GM23338 (cell line): ENCODE data around the gene LRRN4CL. TPM values are rescaled to one million over a fixed set of nuclear protein-coding genes. Genes with fewer than 3 reads are reported as not detected.

Experiments
- ATAC-seq: fragments of 200-7000 bp; cut with Tn5 transposase; 3 replicates; pipeline ENCODE4 v1.9.1; 2020
- DNase-seq: peaks from one replicate; pipeline ENCODE4 v3.0.0-alpha.2; 2015; ENCODE audit warnings: low spot score
- H2AFZ ChIP-seq: fragments of 200-600 bp; sonication (generic); 2 replicates; pipeline ENCODE4 v1.8.0; 2016; ENCODE audit warnings: antibody characterized with exemption, mild to moderate bottlenecking, moderate library complexity
- H3F3A ChIP-seq: fragments of 200-600 bp; sonication (generic); replicated peaks from 2 replicates; pipeline ENCODE4 v1.8.0; 2017; ENCODE audit warnings: antibody characterized with exemption, mixed run types, low read depth
- H3K27ac ChIP-seq: fragments of 200-600 bp; sonication (generic); 2 replicates; pipeline ENCODE4 v1.6.1; 2016; ENCODE audit warnings: low read depth
- H3K27me3 ChIP-seq: fragments of 200-600 bp; sonication (generic); 2 replicates; pipeline ENCODE4 v1.8.0; 2016; ENCODE audit warnings: mild to moderate bottlenecking, mixed run types, moderate library complexity; ENCODE audit not compliant: insufficient read depth
- H3K36me3 ChIP-seq: fragments of 200-600 bp; sonication (generic); 2 replicates; pipeline ENCODE4 v1.8.0; 2016; ENCODE audit warnings: mild to moderate bottlenecking; ENCODE audit not compliant: insufficient read depth
- H3K4me1 ChIP-seq: fragments of 200-600 bp; sonication (generic); 2 replicates; pipeline ENCODE4 v1.8.0; 2016; ENCODE audit warnings: mild to moderate bottlenecking, moderate library complexity; ENCODE audit not compliant: insufficient read depth
- H3K4me2 ChIP-seq: fragments of 200-600 bp; sonication (generic); 2 replicates; pipeline ENCODE4 v1.7.1; 2017; ENCODE audit warnings: mixed run types
- H3K4me3 ChIP-seq: fragments of 200-600 bp; sonication (generic); 2 replicates; pipeline ENCODE4 v1.6.1; 2016; ENCODE audit warnings: mixed run types
- H3K79me2 ChIP-seq: fragments of 200-600 bp; sonication (generic); replicated peaks from 2 replicates; pipeline ENCODE4 v1.8.0; 2017; ENCODE audit warnings: mild to moderate bottlenecking; ENCODE audit not compliant: insufficient read depth
- H3K9me2 ChIP-seq: fragments of 200-600 bp; sonication (generic); 2 replicates; pipeline ENCODE4 v1.8.0; 2017; ENCODE audit not compliant: insufficient read depth
- H4K20me1 ChIP-seq: fragments of 200-600 bp; sonication (generic); replicated peaks from 2 replicates; pipeline ENCODE4 v1.8.0; 2017; ENCODE audit warnings: mild to moderate bottlenecking; ENCODE audit not compliant: insufficient read depth
- H3K27ac Mint-ChIP-seq: 2 replicates; pipeline ENCODE4 v1.8.0; 2020; ENCODE audit warnings: inconsistent platforms, mild to moderate bottlenecking, moderate library complexity, mixed read lengths
- H3K27me3 Mint-ChIP-seq: 3 replicates; pipeline ENCODE4 v1.8.0; 2022; ENCODE audit warnings: low read depth, mild to moderate bottlenecking, moderate library complexity, mixed read lengths, inconsistent platforms; ENCODE audit not compliant: insufficient read depth, poor library complexity
- H3K36me3 Mint-ChIP-seq: 3 replicates; pipeline ENCODE4 v1.8.0; 2021; ENCODE audit warnings: low read depth, mild to moderate bottlenecking, inconsistent platforms, moderate library complexity, mixed read lengths
- H3K4me1 Mint-ChIP-seq: 3 replicates; pipeline ENCODE4 v1.8.0; 2020; ENCODE audit warnings: mild to moderate bottlenecking, inconsistent platforms, mixed read lengths
- H3K4me3 Mint-ChIP-seq: 3 replicates; pipeline ENCODE4 v1.8.0; 2021; ENCODE audit warnings: moderate library complexity, mild to moderate bottlenecking, inconsistent platforms, mixed read lengths
- H3K9me3 Mint-ChIP-seq: 3 replicates; pipeline ENCODE4 v1.8.0; 2020; ENCODE audit warnings: moderate library complexity, mild to moderate bottlenecking, inconsistent platforms, mixed read lengths
- CREB1 ChIP-seq: fragments of 250-450 bp; sonication (Bioruptor Pico); IDR thresholded peaks from 2 replicates; pipeline ENCODE4 v1.5.0; 2020; ENCODE audit warnings: low read depth, mild to moderate bottlenecking, moderate library complexity
- EZH2 ChIP-seq: fragments of 200-600 bp; sonication (generic); IDR thresholded peaks from one replicate; pipeline ENCODE4 v1.8.0; 2017; ENCODE audit warnings: antibody characterized with exemption, mild to moderate bottlenecking, low read depth; ENCODE audit not compliant: unreplicated experiment
- EZH2phosphoT487 ChIP-seq: fragments of 200-600 bp; sonication (generic); IDR thresholded peaks from one replicate; pipeline ENCODE4 v1.8.1; 2018; ENCODE audit warnings: antibody characterized with exemption; ENCODE audit not compliant: unreplicated experiment
- JUNB ChIP-seq: IDR thresholded peaks from one replicate; pipeline ENCODE4 v1.6.1; 2016; ENCODE audit warnings: antibody characterized with exemption; ENCODE audit not compliant: unreplicated experiment
- NANOG ChIP-seq: IDR thresholded peaks from 2 replicates; pipeline ENCODE4 v1.6.1; 2016; ENCODE audit warnings: antibody characterized with exemption, borderline replicate concordance
- POLR2AphosphoS5 ChIP-seq: IDR thresholded peaks from 2 replicates; pipeline ENCODE4 v1.6.1; 2016; ENCODE audit warnings: antibody characterized with exemption, low read depth
- REST ChIP-seq: IDR thresholded peaks from one replicate; pipeline ENCODE4 v1.6.1; 2018; ENCODE audit warnings: antibody characterized with exemption; ENCODE audit not compliant: unreplicated experiment
- STAT1 ChIP-seq: IDR thresholded peaks from one replicate; pipeline ENCODE4 v1.6.1; 2016; ENCODE audit warnings: antibody characterized with exemption; ENCODE audit not compliant: unreplicated experiment
- ZNF114 ChIP-seq: fragments of 250-450 bp; sonication (Bioruptor Pico); IDR thresholded peaks from 2 replicates; pipeline ENCODE4 v1.5.0; 2020; ENCODE audit warnings: mild to moderate bottlenecking, moderate library complexity
- ZNF331 ChIP-seq: fragments of 250-450 bp; sonication (Bioruptor Pico); IDR thresholded peaks from 2 replicates; pipeline ENCODE4 v1.5.0; 2020; ENCODE audit warnings: low read depth, mild to moderate bottlenecking, moderate library complexity
- ZNF462 ChIP-seq: fragments of 250-450 bp; sonication (Bioruptor Pico); IDR thresholded peaks from 2 replicates; pipeline ENCODE4 v1.5.0; 2020; ENCODE audit warnings: mild to moderate bottlenecking, moderate library complexity
- polyA plus RNA-seq: library from polyadenylated mRNA; unstranded; fragments of >200 nt; fragmentation: Nextera tagmentation; extraction: Ambion mirVana; gene quantifications from 2 replicates; pipeline ENCODE4 v1.2.1, GENCODE V29; 2016
- total RNA-seq: library from RNA; depleted of rRNA; stranded (reverse); fragments of >200 nt; shearing (Covaris generic); gene quantifications from 2 replicates; pipeline ENCODE4 v1.2.3, GENCODE V29; 2014
- TF ChIP-seq, protein P1 (sequence below): IDR thresholded peaks from 2 replicates; pipeline ENCODE4 v1.6.1; 2016; ENCODE audit warnings: antibody characterized with exemption

Gene LRRN4CL
- total and polyA plus RNA-seq, 2 experiments from 2014 or later: 0.08 to 0.21 TPM

DNA sequence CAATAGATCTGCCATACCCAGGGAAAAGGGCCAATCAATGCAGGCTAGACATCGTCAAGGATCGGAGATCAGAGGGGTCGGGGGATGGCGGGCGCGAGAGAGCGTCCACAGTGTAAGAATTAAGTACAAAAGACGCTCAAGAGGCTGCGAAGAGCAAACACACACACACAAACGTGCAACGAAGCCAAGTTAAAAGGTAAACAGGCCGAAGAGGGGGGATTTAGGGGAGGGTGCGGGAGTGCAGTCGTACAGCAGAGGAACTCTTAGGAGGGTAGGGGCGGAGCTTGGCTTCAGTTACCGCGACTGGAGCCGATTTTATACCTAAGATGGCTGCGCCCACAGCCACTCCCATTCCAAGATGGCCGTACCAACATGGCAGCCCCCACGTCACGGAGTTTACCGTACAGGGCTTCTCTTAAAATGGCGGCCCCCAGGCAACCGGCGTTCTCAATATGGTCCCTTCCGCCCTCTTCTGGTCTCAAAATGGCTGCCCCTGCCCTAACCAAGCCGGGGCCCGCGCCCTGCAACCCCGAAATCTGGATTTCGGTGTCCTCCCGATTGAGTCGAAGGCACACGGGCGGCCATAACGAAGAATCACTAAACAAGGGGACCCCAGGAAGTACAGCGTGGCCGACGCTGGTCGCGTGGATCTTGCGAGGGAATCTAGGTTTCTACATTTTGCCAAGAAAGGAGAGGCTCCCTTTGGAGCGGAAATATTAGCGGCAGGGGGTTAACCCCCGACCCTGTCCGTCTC lies 20.1 kb upstream of the LRRN4CL start (continued):
- TF ChIP-seq REST: peak; percentile 18

DNA sequence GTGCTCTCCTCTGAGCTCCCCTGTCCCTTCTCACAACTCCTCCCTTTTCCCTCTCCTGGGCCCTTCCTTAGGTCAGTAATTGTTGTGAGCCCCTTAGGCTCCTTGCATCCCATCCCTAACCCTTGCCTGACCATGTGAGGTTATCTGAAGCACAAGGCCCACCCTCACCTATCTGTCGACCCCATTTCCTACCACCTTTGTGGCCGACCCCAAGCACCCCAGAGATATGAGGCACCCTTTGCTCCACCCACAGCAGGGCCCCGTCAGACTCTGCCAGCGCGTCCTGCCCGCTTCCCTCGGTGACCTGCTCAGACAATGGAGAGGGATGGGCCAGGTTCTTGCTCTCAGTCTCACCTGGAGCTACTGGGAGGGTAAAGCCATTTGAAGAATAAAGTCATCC lies 19.5 kb upstream of the LRRN4CL start:
- Mint-ChIP-seq H3K9me3 (no peaks in the 10 kb centered on the region), H3K4me3 (peak overlapping the region; percentile 92), H3K4me1 (peaks cover 47% of the 10 kb centered on the region), H3K27me3 (peaks cover 27% of the 10 kb centered on the region), H3K27ac (peak overlapping the region; percentile 97), H3K36me3 (peaks cover 47% of the 10 kb centered on the region)
- Histone ChIP-seq H3F3A (peaks cover 68% of the 10 kb centered on the region), H3K9me2 (no peaks in the 10 kb centered on the region), H3K36me3 (peaks cover 27% of the 10 kb centered on the region), H3K4me1 (peaks cover 31% of the 10 kb centered on the region), H3K27me3 (no peaks in the 10 kb centered on the region), H3K79me2 (peaks cover 9% of the 10 kb centered on the region), H2AFZ (peak overlapping the region; percentile 93), H3K27ac (peak overlapping the region; percentile 98; the same call in 1 of the 2 replicates), H3K4me2 (peak overlapping the region; percentile 95), H3K4me3 (peak overlapping the region; percentile 82), H4K20me1 (no peaks in the 10 kb centered on the region; the same call in 1 of the 2 replicates)
- peak; percentile 56 for DNase-seq
- peak; percentile 14 for ATAC-seq
- TF ChIP-seq ZNF114 (CRISPR knock-in tag): no peak
- TF ChIP-seq POLR2AphosphoS5: no peak
- TF ChIP-seq, protein P1, sequence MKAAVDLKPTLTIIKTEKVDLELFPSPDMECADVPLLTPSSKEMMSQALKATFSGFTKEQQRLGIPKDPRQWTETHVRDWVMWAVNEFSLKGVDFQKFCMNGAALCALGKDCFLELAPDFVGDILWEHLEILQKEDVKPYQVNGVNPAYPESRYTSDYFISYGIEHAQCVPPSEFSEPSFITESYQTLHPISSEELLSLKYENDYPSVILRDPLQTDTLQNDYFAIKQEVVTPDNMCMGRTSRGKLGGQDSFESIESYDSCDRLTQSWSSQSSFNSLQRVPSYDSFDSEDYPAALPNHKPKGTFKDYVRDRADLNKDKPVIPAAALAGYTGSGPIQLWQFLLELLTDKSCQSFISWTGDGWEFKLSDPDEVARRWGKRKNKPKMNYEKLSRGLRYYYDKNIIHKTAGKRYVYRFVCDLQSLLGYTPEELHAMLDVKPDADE: no peak
- TF ChIP-seq NANOG: no peak
- no peak for TF ChIP-seq EZH2
- TF ChIP-seq ZNF462 (CRISPR knock-in tag): no peak
- TF ChIP-seq EZH2phosphoT487: no peak
- no peak for TF ChIP-seq CREB1 (CRISPR knock-in tag)
- TF ChIP-seq JUNB: no peak
- no peak for TF ChIP-seq ZNF331
- TF ChIP-seq STAT1: no peak
